ENCODE results near the gene HOXB8. TPM values are rescaled to one million over a fixed set of nuclear protein-coding genes. Genes with fewer than 3 reads are reported as not detected.

Gene HOXB8
- total and polyA plus RNA-seq, 10 of the 15 experiments (the other 5 are each of a cell fraction or from before 2014, with no cell fraction given), result 0.21 TPM; not detected in 9

DNA sequence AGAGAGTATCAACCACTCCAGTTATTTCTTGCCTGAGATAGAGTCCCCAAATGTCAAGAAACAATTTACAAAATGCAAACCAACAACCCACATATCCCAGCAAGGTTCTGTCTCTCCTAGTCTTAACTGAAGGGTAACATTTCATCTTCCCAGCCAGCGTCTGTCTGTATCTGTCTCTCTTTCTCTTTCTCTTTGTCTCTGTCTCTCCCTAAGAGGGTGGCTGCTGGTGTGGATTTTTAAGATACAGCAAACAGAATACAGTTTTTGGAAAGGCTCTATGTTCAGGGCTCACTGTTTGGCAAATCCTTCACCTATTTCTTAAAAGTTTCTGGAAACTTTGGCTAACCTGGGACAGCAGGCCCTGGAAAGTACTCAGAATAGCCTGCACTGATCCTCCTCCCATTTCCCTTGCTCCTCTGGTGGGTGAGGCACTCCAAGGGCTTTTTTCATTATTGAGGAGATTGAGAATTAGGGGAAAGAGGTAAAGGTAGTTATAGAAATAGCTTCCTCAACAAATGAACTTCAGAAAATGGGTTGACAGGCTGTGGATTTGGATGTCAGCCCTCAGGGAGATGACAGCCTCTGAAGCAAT lies 43.2 kb downstream of the HOXB8 start:
- ChIA-PET POLR2A (no interaction called here), SMC1A (ENCODE audit: uncharacterized antibody, unreplicated experiment) (no interaction called here), CTCF (no interaction called here), RAD21 (ENCODE audit: unreplicated experiment) (no interaction called here)
- H3K9me3 ChIP-seq (replicated peaks; ENCODE audit: control insufficient read depth, insufficient read depth, low read length), result no peaks in the 10 kb centered on the region
- WGBS (ENCODE audit: insufficient coverage, insufficient replicate concordance, low lambda C conversion rate, missing lambda C conversion rate), result 94% methylated on average over 1 of the region's 1 CpG
- ATAC-seq (no peak), FAIRE-seq (no peak), DNase-seq (ENCODE audit: low read depth, low spot score) (no peak)
- no peaks in the 10 kb centered on the region for H4K20me1 ChIP-seq (ENCODE audit: control insufficient read depth, insufficient read depth)
- intact Hi-C loops (cut with micrococcal nuclease; ENCODE audit: unreplicated experiment) (no loop called here), in situ Hi-C loops (cut with MboI) (no loop called here)
- H3K4me3 ChIP-seq, result no peak overlapping the region
- peaks cover 9% of the 10 kb centered on the region for H3K4me1 ChIP-seq (ENCODE audit: control insufficient read depth, insufficient read depth, low read length)
- no peaks in the 10 kb centered on the region for H3K79me2 ChIP-seq (ENCODE audit: control insufficient read depth, insufficient read depth, low read length)
- H3K4me2 ChIP-seq (ENCODE audit: control insufficient read depth, insufficient read depth), result no peak overlapping the region
- no TSS peak for BruUV-seq (replicated peaks)
- no peak for TF ChIP-seq NR2C2 (IDR thresholded peaks at IDR 0.05; ENCODE audit: borderline replicate concordance, control insufficient read depth, insufficient read length, low read depth)
- no peak for TF ChIP-seq SUZ12 (IDR thresholded peaks at IDR 0.05; ENCODE audit: unreplicated experiment)
- TF ChIP-seq NR2C1 (IDR thresholded peaks at IDR 0.05), result no peak
- no peak for TF ChIP-seq FOS (IDR thresholded peaks at IDR 0.05; ENCODE audit: borderline replicate concordance, extremely low read depth, insufficient read length)
- no peak for TF ChIP-seq KLF5 (IDR thresholded peaks at IDR 0.05; ENCODE audit: partially characterized antibody)
- TF ChIP-seq, protein P1, sequence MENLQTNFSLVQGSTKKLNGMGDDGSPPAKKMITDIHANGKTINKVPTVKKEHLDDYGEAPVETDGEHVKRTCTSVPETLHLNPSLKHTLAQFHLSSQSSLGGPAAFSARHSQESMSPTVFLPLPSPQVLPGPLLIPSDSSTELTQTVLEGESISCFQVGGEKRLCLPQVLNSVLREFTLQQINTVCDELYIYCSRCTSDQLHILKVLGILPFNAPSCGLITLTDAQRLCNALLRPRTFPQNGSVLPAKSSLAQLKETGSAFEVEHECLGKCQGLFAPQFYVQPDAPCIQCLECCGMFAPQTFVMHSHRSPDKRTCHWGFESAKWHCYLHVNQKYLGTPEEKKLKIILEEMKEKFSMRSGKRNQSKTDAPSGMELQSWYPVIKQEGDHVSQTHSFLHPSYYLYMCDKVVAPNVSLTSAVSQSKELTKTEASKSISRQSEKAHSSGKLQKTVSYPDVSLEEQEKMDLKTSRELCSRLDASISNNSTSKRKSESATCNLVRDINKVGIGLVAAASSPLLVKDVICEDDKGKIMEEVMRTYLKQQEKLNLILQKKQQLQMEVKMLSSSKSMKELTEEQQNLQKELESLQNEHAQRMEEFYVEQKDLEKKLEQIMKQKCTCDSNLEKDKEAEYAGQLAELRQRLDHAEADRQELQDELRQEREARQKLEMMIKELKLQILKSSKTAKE (IDR thresholded peaks at IDR 0.05; ENCODE audit: low read depth, poor library complexity, severe bottlenecking), result no peak
- TF ChIP-seq POLR2AphosphoS5 (IDR thresholded peaks at IDR 0.05; ENCODE audit: low read length), result no peak
- no peak for TF ChIP-seq POU2F2 (IDR thresholded peaks at IDR 0.05; ENCODE audit: borderline replicate concordance, low read depth, low read length)
- no peak for TF ChIP-seq RBBP5 (conservative IDR thresholded peaks at IDR 0.05)
- TF ChIP-seq RB1 (IDR thresholded peaks at IDR 0.05; ENCODE audit: borderline replicate concordance), result no peak
- TF ChIP-seq MTA3 (IDR thresholded peaks at IDR 0.05; ENCODE audit: borderline replicate concordance, low read length), result no peak
- TF ChIP-seq POLR2AphosphoS2 (IDR thresholded peaks at IDR 0.05; ENCODE audit: low read depth, low read length), result no peak
- TF ChIP-seq HDAC2 (IDR thresholded peaks at IDR 0.05), result no peak
- TF ChIP-seq KAT2A (conservative IDR thresholded peaks at IDR 0.05; ENCODE audit: control insufficient read depth, low read depth, low read length), result no peak
- no peak for TF ChIP-seq FOXM1 (IDR thresholded peaks at IDR 0.05; ENCODE audit: low read depth, low read length)
- TF ChIP-seq NR2F1 (conservative IDR thresholded peaks at IDR 0.05), result no peak
- no peak for TF ChIP-seq EGR1 (IDR thresholded peaks at IDR 0.05; ENCODE audit: borderline replicate concordance in 1 of 2, low read depth in 2 of 2, low read length in 2 of 2)
- TF ChIP-seq WRNIP1 (IDR thresholded peaks at IDR 0.05; ENCODE audit: borderline replicate concordance, low read depth, low read length), result no peak
- H3K27me3 ChIP-seq (replicated peaks in 1 of 2; ENCODE audit: control insufficient read depth in 2 of 2, insufficient read depth in 2 of 2, low read length in 1 of 2), result no peaks in the 10 kb centered on the region
- no peak overlapping the region for H3K9ac ChIP-seq (ENCODE audit: control insufficient read depth, insufficient read depth, low read length)
- H2AFZ ChIP-seq (ENCODE audit: control insufficient read depth, low read depth, low read length), result no peak overlapping the region
- no peaks in the 10 kb centered on the region for H3K36me3 ChIP-seq (ENCODE audit: control insufficient read depth in 2 of 2, insufficient read depth in 2 of 2, low read length in 1 of 2)
- no peak overlapping the region for H3K27ac ChIP-seq (ENCODE audit: control insufficient read depth, insufficient read depth)
